Peyer's patch (tissue), 4 donors: ENCODE results near the gene ARL6IP4. TPM values are rescaled to one million over a fixed set of nuclear protein-coding genes. Genes with fewer than 3 reads are reported as not detected.

ENCODE experiments used
- DNase-seq, 3 donors: peaks; one replicate each; pipeline ENCODE4 v3.0.0-alpha.2; 2017 to 2019
- H3K27ac ChIP-seq, 4 donors: fragments of 200-600 bp; sonication (generic); one replicate each; pipeline ENCODE4 v1.5.1; 2016 to 2019
- H3K27me3 ChIP-seq, 2 donors: fragments of 200-600 bp; sonication (generic); one replicate each; pipeline ENCODE4 v1.5.1; 2019
- H3K36me3 ChIP-seq, 3 donors: fragments of 200-600 bp; sonication (generic); one replicate each; pipeline ENCODE4 v1.5.1; 2016 to 2019
- H3K4me1 ChIP-seq, 4 donors: fragments of 200-600 bp; sonication (generic); one replicate each; pipeline ENCODE4 v1.5.1; 2016 to 2019
- H3K4me3 ChIP-seq, 4 donors: fragments of 200-600 bp; sonication (generic); 1 replicate in 3 of 4; 2 replicates in 1 of 4; pipeline ENCODE4 v1.5.1; 2016 to 2019; ENCODE audit warnings: mild to moderate bottlenecking in 1 of 4
- H3K9me3 ChIP-seq, 4 donors: fragments of 200-600 bp; sonication (generic); one replicate each; pipeline ENCODE4 v1.5.1; 2016 to 2019; ENCODE audit warnings: mild to moderate bottlenecking in 1 of 4
- POLR2A ChIP-seq, 2 donors: fragments of 450-650 bp; IDR thresholded peaks; one replicate each; pipeline ENCODE4 v1.5.1; 2017; ENCODE audit warnings: antibody characterized with exemption in 2 of 2, mild to moderate bottlenecking in 2 of 2, moderate library complexity in 2 of 2
- total RNA-seq, 4 donors: library from RNA; depleted of rRNA; stranded (reverse); fragments of >200 nt; gene quantifications; one replicate each; pipeline ENCODE4 v1.1.0, GENCODE V29; 2016
- TF ChIP-seq, protein P1 (sequence below), 6 experiments: fragments of 450-650 bp in 4 of 6; fragments of 200-600 bp in 2 of 6; sonication (generic) in 1 of 6; IDR thresholded peaks; one replicate each; pipeline ENCODE4 v1.5.1; 2017 to 2019; ENCODE audit warnings: antibody characterized with exemption in 6 of 6, mild to moderate bottlenecking in 3 of 6, moderate library complexity in 1 of 6

The ARL6IP4 gene
- total RNA-seq, result 100 to 1,000 TPM; 155 to 216 (median 180) TPM

DNA sequence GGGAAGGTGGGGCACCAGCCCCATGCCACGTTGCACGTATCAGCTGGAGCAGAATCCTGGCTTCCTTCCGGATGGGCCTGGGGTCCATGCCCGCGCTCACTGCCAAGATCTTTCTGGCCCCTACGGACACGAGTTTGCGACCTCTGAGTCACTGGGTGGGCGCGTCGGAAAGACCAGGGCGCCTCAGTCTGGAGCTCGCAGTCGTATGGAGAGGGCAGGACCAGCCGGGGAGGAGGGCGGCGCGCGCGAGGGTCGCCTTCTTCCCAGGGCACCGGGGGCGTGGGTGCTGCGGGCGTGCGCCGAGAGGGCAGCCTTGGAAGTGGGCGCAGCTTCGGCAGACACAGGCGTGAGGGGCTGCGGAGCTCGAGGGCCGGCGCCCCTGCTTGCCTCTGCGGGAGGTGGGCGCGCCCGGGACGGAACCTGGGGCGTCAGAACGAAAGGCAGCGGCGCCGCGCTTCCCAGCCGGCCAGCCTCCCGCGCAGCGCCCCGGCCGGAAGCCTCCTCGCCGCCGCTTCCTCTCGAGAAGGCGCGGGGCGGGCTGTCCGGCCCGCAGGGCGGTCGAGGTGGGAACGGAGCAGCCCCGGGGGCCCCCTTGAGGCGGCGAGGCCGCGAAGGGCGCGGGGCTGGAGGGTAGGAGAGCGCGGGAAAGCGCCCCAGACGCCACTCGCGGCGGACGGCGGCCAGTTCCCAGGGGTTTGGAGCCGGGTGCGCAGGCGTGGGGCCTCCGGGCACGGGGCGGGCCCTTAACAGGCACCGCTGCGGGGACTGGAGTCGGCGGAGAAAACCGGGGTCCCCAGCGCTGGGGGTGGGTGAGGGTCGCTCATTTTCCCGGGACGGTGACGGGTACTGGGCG, at the start of gene ARL6IP4:
TSS of gene ARL6IP4 (plus strand) at position 499 of the 853 bp plus-strand sequence. CDS start 459 bp downstream, outside the sequence.
- Histone ChIP-seq H3K27me3 (no peaks in the 10 kb centered on the region), H3K4me3 (peak within 1 kb of the TSS; percentile 82 to 98 (median 97)), H3K36me3 (peaks cover 0 to 28% (median 0%) of the 10 kb centered on the region in 3 donors), H3K9me3 (no peaks in the 10 kb centered on the region), H3K4me1 (peaks cover 10 to 88% (median 36%) of the 10 kb centered on the region in 4 donors), H3K27ac (peak within 1 kb of the TSS; percentile 81 to 94 (median 86))
- DNase-seq, result peak; percentile 67 to 82 (median 79)
- TF ChIP-seq, protein P1, sequence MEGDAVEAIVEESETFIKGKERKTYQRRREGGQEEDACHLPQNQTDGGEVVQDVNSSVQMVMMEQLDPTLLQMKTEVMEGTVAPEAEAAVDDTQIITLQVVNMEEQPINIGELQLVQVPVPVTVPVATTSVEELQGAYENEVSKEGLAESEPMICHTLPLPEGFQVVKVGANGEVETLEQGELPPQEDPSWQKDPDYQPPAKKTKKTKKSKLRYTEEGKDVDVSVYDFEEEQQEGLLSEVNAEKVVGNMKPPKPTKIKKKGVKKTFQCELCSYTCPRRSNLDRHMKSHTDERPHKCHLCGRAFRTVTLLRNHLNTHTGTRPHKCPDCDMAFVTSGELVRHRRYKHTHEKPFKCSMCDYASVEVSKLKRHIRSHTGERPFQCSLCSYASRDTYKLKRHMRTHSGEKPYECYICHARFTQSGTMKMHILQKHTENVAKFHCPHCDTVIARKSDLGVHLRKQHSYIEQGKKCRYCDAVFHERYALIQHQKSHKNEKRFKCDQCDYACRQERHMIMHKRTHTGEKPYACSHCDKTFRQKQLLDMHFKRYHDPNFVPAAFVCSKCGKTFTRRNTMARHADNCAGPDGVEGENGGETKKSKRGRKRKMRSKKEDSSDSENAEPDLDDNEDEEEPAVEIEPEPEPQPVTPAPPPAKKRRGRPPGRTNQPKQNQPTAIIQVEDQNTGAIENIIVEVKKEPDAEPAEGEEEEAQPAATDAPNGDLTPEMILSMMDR (IDR thresholded peaks at IDR 0.05), result peak in 2 of 6 experiments; percentile 9 to 17
- peak; percentile 55 to 59 for TF ChIP-seq POLR2A (IDR thresholded peaks at IDR 0.05)

- no peak overlapping the region for H3K27ac ChIP-seq
- DNase-seq, result no peak
These were observed 48.3 kb upstream of the ARL6IP4 start for GRCh38 chr12:122932207-122932606.

GRCh38 chr12:122934722-122935121, 45.8 kb upstream of the ARL6IP4 start:
- Histone ChIP-seq H3K27me3 (no peaks in the 10 kb centered on the region), H3K36me3 (no peaks in the 10 kb centered on the region), H3K9me3 (no peaks in the 10 kb centered on the region), H3K4me3 (no peak overlapping the region), H3K27ac (no peak overlapping the region), H3K4me1 (peaks cover 0 to 5% (median 0%) of the 10 kb centered on the region in 4 donors)
- TF ChIP-seq, protein P1 (IDR thresholded peaks at IDR 0.05), result no peak
- no peak for DNase-seq

More at GRCh38 chr12:122932207-122932606, 48.3 kb upstream of the ARL6IP4 start:
- no peaks in the 10 kb centered on the region for H3K9me3 ChIP-seq
- H3K4me1 ChIP-seq, result no peaks in the 10 kb centered on the region
- H3K36me3 ChIP-seq, result no peaks in the 10 kb centered on the region
- TF ChIP-seq POLR2A (IDR thresholded peaks at IDR 0.05), result no peak
- TF ChIP-seq, protein P1 (IDR thresholded peaks at IDR 0.05), result no peak
- no peaks in the 10 kb centered on the region for H3K27me3 ChIP-seq
- no peak overlapping the region for H3K4me3 ChIP-seq

DNA sequence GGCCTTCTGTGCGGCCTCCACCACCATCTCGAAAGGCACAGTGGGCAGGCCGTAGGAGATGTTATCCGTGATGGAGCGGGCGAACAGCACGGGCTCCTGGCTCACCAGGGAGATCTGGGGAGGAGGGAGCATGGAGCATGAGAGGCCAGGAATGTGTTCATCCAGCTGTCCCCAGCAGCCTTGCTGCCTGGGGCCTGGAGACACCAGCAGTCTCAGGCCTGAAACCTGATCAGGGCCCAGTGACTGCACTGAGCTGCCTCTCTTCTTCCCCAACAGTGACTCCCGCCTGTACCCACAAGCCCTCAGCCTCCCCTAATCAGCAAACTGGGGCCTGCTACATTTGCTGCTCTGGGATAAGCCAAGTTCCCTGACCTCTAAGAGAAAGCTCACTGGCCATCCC, 45.2 kb upstream of the ARL6IP4 start:
- TF ChIP-seq POLR2A (IDR thresholded peaks at IDR 0.05), result no peak
- TF ChIP-seq, protein P1 (IDR thresholded peaks at IDR 0.05), result no peak
- no peaks in the 10 kb centered on the region for H3K27me3 ChIP-seq
- DNase-seq, result no peak
- H3K9me3 ChIP-seq, result no peaks in the 10 kb centered on the region
- no peaks in the 10 kb centered on the region for H3K36me3 ChIP-seq
- no peak overlapping the region for H3K4me3 ChIP-seq
- H3K4me1 ChIP-seq, result peaks cover 0 to 5% (median 0%) of the 10 kb centered on the region in 4 donors
- no peak overlapping the region for H3K27ac ChIP-seq

DNA sequence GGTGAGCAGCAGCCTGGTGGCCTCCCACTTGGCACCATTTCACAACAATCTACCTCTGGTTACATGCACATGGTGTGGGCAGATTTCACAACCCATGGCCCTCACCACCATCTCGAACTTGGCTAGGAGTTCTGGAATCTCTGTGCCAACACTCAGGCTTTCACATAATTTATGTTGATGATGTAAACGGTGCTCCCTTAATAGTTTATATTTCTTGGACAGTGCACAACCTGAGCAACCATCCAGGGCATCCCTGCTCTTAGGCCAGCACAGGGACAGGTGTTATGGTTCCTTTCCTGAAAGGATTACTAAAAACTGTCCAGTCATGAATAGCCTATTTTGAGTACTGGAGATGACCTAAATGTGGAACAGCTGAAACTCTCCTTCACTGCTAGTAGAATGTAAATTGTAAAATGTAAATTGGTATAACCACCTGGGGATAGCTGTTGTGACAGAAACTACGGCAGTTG, 42.8 kb upstream of the ARL6IP4 start:
- TF ChIP-seq, protein P1 (IDR thresholded peaks at IDR 0.05), result no peak
- TF ChIP-seq POLR2A (IDR thresholded peaks at IDR 0.05), result no peak
- peaks cover 0 to 12% (median 0%) of the 10 kb centered on the region in 4 donors for H3K4me1 ChIP-seq
- no peaks in the 10 kb centered on the region for H3K27me3 ChIP-seq
- no peak for DNase-seq
- H3K27ac ChIP-seq, result no peak overlapping the region
- H3K9me3 ChIP-seq, result no peaks in the 10 kb centered on the region
- H3K36me3 ChIP-seq, result no peaks in the 10 kb centered on the region
- no peak overlapping the region for H3K4me3 ChIP-seq
